GM12878 (cell line): ENCODE results near the gene SVEP1. TPM values are rescaled to one million over a fixed set of nuclear protein-coding genes. Genes with fewer than 3 reads are reported as not detected.

Experiments
- ATAC-seq: fragments of 200-7000 bp; cut with Tn5 transposase; 3 replicates; pipeline ENCODE4 v1.9.1; 2020; ENCODE audit warnings: mild to moderate bottlenecking, moderate library complexity
- BruUV-seq: library from RNA; stranded (reverse); fragments of 400-500 nt; replicated peaks from 2 replicates; lab custom pipeline; 2021; lab: Mats Ljungman, UMichigan
- CTCF ChIA-PET: fragments of 300-600 bp; sonication (Branson Sonifier 250); formaldehyde crosslinking; extraction: SDS; loops from one replicate; lab custom pipeline; 2021; ENCODE audit warnings: inconsistent platforms; lab: Yijun Ruan, JAX
- POLR2A ChIA-PET: fragments of 350-600 bp; formaldehyde crosslinking; extraction: SDS; loops from one replicate; lab custom pipeline; 2021; ENCODE audit warnings: inconsistent platforms; lab: Charles Lee
- RAD21 ChIA-PET: fragments of 300-600 bp; sonication (Branson Sonifier 250); formaldehyde crosslinking; loops from one replicate; lab custom pipeline; 2023; ENCODE audit warnings: antibody characterized with exemption; ENCODE audit not compliant: unreplicated experiment; lab: Charles Lee
- SMC1A ChIA-PET: fragments of 300-600 bp; sonication (Branson Sonifier 250); formaldehyde crosslinking; loops from one replicate; lab custom pipeline; 2023; ENCODE audit not compliant: unreplicated experiment, uncharacterized antibody; lab: Charles Lee
- DNase-seq: peaks from one replicate; pipeline ENCODE4 v3.0.0-alpha.2; 2011; ENCODE audit warnings: low read depth, low spot score
- FAIRE-seq: peaks from 3 replicates; lab custom pipeline; 2011; peaks lifted over from hg19 to GRCh38; lab: Jason Lieb, UNC
- H2AFZ ChIP-seq: 2 replicates; pipeline ENCODE4 v1.6.0; 2011; ENCODE audit warnings: low read depth, low read length, control low read depth; ENCODE audit not compliant: control insufficient read depth
- H3K27ac ChIP-seq: 2 replicates; pipeline ENCODE4 v1.5.1; 2011; ENCODE audit warnings: control low read depth; ENCODE audit not compliant: control insufficient read depth, insufficient read depth
- H3K27me3 ChIP-seq, 2 experiments: replicated peaks in 1 of 2; 2 replicates each; pipeline versions ENCODE4 v1.6.0 to v1.6.1; 2011; ENCODE audit warnings: low read length in 1 of 2; ENCODE audit not compliant: control insufficient read depth in 2 of 2, insufficient read depth in 2 of 2
- H3K36me3 ChIP-seq, 2 experiments: 2 replicates each; pipeline ENCODE4 v1.5.1; 2011; ENCODE audit warnings: low read length in 1 of 2; ENCODE audit not compliant: control insufficient read depth in 2 of 2, insufficient read depth in 2 of 2
- H3K4me1 ChIP-seq: 2 replicates; pipeline ENCODE4 v1.6.1; 2011; ENCODE audit warnings: mild to moderate bottlenecking, low read length, moderate library complexity, mixed read lengths; ENCODE audit not compliant: control insufficient read depth, insufficient read depth
- H3K4me2 ChIP-seq: 2 replicates; pipeline ENCODE4 v1.6.0; 2011; ENCODE audit warnings: control low read depth; ENCODE audit not compliant: control insufficient read depth, insufficient read depth
- H3K4me3 ChIP-seq: fragments of 200-600 bp; sonication (generic); 2 replicates; pipeline ENCODE4 v1.5.1; 2016
- H3K79me2 ChIP-seq: 2 replicates; pipeline ENCODE4 v1.6.0; 2011; ENCODE audit warnings: low read length; ENCODE audit not compliant: control insufficient read depth, insufficient read depth
- H3K9ac ChIP-seq: 2 replicates; pipeline ENCODE4 v1.8.0; 2011; ENCODE audit warnings: low read length, control low read depth, mixed read lengths; ENCODE audit not compliant: control insufficient read depth, insufficient read depth
- H3K9me3 ChIP-seq: replicated peaks from 3 replicates; pipeline ENCODE4 v1.5.1; 2011; ENCODE audit warnings: mild to moderate bottlenecking, low read length; ENCODE audit not compliant: control insufficient read depth, insufficient read depth
- H4K20me1 ChIP-seq: 2 replicates; pipeline ENCODE4 v1.6.0; 2011; ENCODE audit not compliant: control insufficient read depth, insufficient read depth
- CHD4 ChIP-seq: fragments of 200-600 bp; sonication (generic); IDR thresholded peaks from 2 replicates; pipeline ENCODE4 v1.6.1; 2016; ENCODE audit warnings: mild to moderate bottlenecking
- GATAD2B ChIP-seq: fragments of 450-650 bp; conservative IDR thresholded peaks from 2 replicates; pipeline ENCODE4 v1.6.1; 2017; ENCODE audit warnings: low read depth, mild to moderate bottlenecking, moderate library complexity
- PAX8 ChIP-seq: fragments of 450-650 bp; IDR thresholded peaks from 2 replicates; pipeline ENCODE4 v1.6.1; 2017; ENCODE audit warnings: mild to moderate bottlenecking, moderate library complexity
- PML ChIP-seq: IDR thresholded peaks from 2 replicates; pipeline ENCODE4 v1.6.1; 2012; ENCODE audit warnings: low read length, inconsistent platforms
- REST ChIP-seq: IDR thresholded peaks from 2 replicates; pipeline ENCODE4 v1.6.1; 2012; ENCODE audit warnings: mild to moderate bottlenecking, low read depth, low read length
- WGBS: methylation state at CpG from one replicate; pipeline ENCODE4 v1.1.6; 2016; ENCODE audit warnings: low lambda C conversion rate; ENCODE audit not compliant: insufficient replicate concordance, insufficient coverage; ENCODE audit errors: missing lambda C conversion rate; 5-methylcytosine and 5-hydroxymethylcytosine counted together
- in situ Hi-C: fragments of 300-500 bp; cut with MboI; formaldehyde crosslinking; loops from 9 replicates; pipeline ENCODE4 v1.14.3; 2018; ENCODE audit warnings: mixed read lengths
- intact Hi-C: fragments of 100-400 bp; cut with micrococcal nuclease; formaldehyde crosslinking; loops from one replicate; pipeline ENCODE4 v1.14.2; 2022; ENCODE audit not compliant: unreplicated experiment
- polyA plus RNA-seq, 11 experiments: library from polyadenylated mRNA; depleted of rRNA in 4 of 11; unstranded in 6 of 11; stranded (reverse) in 5 of 11; fragments of >200 nt; fragmentation: Nextera tagmentation in 4 of 11; fragmentation: Illumina TruSeq in 1 of 11; extraction: Ambion mirVana in 4 of 11; extraction: Trizol in 1 of 11; gene quantifications; 1 replicate in 1 of 11; 2 replicates in 10 of 11; pipeline versions ENCODE4 v1.2.1 to v1.2.3, GENCODE V29; 2011 to 2016; ENCODE audit warnings: inconsistent platforms in 2 of 11, missing spikeins in 2 of 11, low read depth in 1 of 11
- total RNA-seq, 4 experiments: library from RNA; depleted of rRNA in 3 of 4; stranded (reverse); fragments of >200 nt in 3 of 4; fragmentation: Illumina TruSeq in 1 of 4; extraction: Trizol in 1 of 4; gene quantifications; 2 replicates each; pipeline versions ENCODE4 v1.2.1 to v1.2.3, GENCODE V29; 2013 to 2021

SVEP1 gene
- total and polyA plus RNA-seq, 10 of the 15 experiments (the other 5 are each of a cell fraction or from before 2014, with no cell fraction given): under 0.01 to 0.05 (median 0.01) TPM; not detected in 5

DNA sequence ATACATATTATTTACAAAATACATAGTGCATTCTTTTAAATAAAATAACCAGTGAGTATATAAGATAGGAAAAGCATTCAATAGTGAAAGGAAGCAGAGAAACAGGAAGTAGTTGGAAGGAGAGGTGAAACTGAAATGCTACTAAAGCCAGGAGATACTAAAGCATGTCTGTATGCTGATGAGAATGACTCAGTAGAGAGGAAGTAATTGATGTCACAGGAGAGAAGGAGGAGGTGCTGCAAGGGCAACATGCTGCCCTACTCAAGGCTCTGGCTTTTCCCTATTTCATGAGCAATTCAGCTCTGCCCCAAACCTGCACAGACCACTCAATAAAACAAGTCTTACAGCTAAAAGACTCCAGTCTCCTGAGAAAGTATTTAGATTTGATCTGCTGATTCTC is 133.4 kb downstream of the SVEP1 start:
- no peak for DNase-seq
- no peak for ATAC-seq
- TF ChIP-seq REST (no peak), CHD4 (no peak)
- Histone ChIP-seq H3K4me3 (no peak overlapping the region), H2AFZ (no peak overlapping the region), H3K27me3 (no peaks in the 10 kb centered on the region; a peak in 1 of 4 replicates), H3K4me1 (no peaks in the 10 kb centered on the region), H3K4me2 (no peak overlapping the region), H3K79me2 (no peaks in the 10 kb centered on the region), H3K9ac (no peak overlapping the region), H3K9me3 (peaks cover 2% of the 10 kb centered on the region; the same call in 1 of the 3 replicates), H3K36me3 (no peaks in the 10 kb centered on the region), H3K27ac (no peak overlapping the region), H4K20me1 (no peaks in the 10 kb centered on the region)
- FAIRE-seq: no peak
- ChIA-PET RAD21 (no interaction called here), SMC1A (no interaction called here), POLR2A (no interaction called here), CTCF (no interaction called here)
- BruUV-seq: no TSS peak
- intact Hi-C loops: no loop called here
- in situ Hi-C loops: loop anchor here (10.0 kb wide), 1 partner anchor 849 kb away; no protein-coding TSS in a partner anchor

GRCh38 chr9:110444911-110445310 is 134.6 kb downstream of the SVEP1 start:
- Histone ChIP-seq H3K9me3 (peaks cover 2% of the 10 kb centered on the region; the same call in 1 of the 3 replicates), H3K4me3 (no peak overlapping the region), H3K4me2 (no peak overlapping the region), H3K27ac (no peak overlapping the region), H3K36me3 (no peaks in the 10 kb centered on the region), H3K4me1 (no peaks in the 10 kb centered on the region), H3K9ac (no peak overlapping the region), H4K20me1 (no peaks in the 10 kb centered on the region), H3K27me3 (no peaks in the 10 kb centered on the region; a peak in 2 of 4 replicates), H3K79me2 (no peaks in the 10 kb centered on the region), H2AFZ (no peak overlapping the region)
- in situ Hi-C loops (loop anchor here (10.0 kb wide), 1 partner anchor 850 kb away; no protein-coding TSS in a partner anchor), intact Hi-C loops (no loop called here)
- DNase-seq (no peak), FAIRE-seq (no peak), ATAC-seq (no peak)
- RAD21 ChIA-PET: no interaction called here
- no TSS peak for BruUV-seq
- SMC1A ChIA-PET: no interaction called here
- TF ChIP-seq PAX8: no peak
- no peak for TF ChIP-seq PML
- no peak for TF ChIP-seq GATAD2B
- WGBS: 17% methylated on average over 6 of the region's 6 CpGs
- POLR2A ChIA-PET: no interaction called here
- CTCF ChIA-PET: no interaction called here
